K562 (cell line): ENCODE measurements around the gene ARHGAP30. TPM values are rescaled to one million over a fixed set of nuclear protein-coding genes. Genes with fewer than 3 reads are reported as not detected.
A peak's percentile ranks its signal among the peaks of the same experiment; 100 is the strongest.

Experiments
- CAMTA2 ChIP-seq: fragments of 250-450 bp; sonication (Bioruptor Pico); conservative IDR thresholded peaks from 2 replicates; pipeline ENCODE4 v1.5.1; 2022
- CCAR2 ChIP-seq: fragments of 200-400 bp; formaldehyde crosslinking; IDR thresholded peaks from 2 replicates; pipeline ENCODE4 v1.6.1; 2017; ENCODE audit warnings: mild to moderate bottlenecking, low read depth, low read length
- HCFC1 ChIP-seq: IDR thresholded peaks from 2 replicates; pipeline ENCODE4 v1.6.1; 2012; ENCODE audit warnings: low read depth, low read length, improper control_type of control experiment
- MAFG ChIP-seq: fragments of 450-650 bp; conservative IDR thresholded peaks from 2 replicates; pipeline ENCODE4 v1.6.1; 2016; ENCODE audit warnings: missing genetic modification characterization, missing compliant biosample characterization
- MIER1 ChIP-seq: fragments of 450-650 bp; IDR thresholded peaks from 2 replicates; pipeline ENCODE4 v1.6.1; 2016; ENCODE audit warnings: antibody characterized with exemption, mild to moderate bottlenecking, low read depth
- OTX1 ChIP-seq: fragments of 450-650 bp; formaldehyde crosslinking; IDR thresholded peaks from 2 replicates; pipeline ENCODE4 v1.4.0; 2022; ENCODE audit warnings: mild to moderate bottlenecking
- SIN3B ChIP-seq: fragments of 450-650 bp; IDR thresholded peaks from 2 replicates; pipeline ENCODE4 v1.6.1; 2017; ENCODE audit warnings: low read depth, mild to moderate bottlenecking, moderate library complexity
- SMAD2 ChIP-seq: fragments of 150-350 bp; IDR thresholded peaks from 2 replicates; pipeline ENCODE4 v1.6.1; 2014; ENCODE audit warnings: low read depth, mild to moderate bottlenecking, low read length
- SPI1 ChIP-seq: IDR thresholded peaks from 2 replicates; pipeline ENCODE4 v1.6.1; 2011; ENCODE audit warnings: low read depth, low read length, control low read depth, borderline replicate concordance
- SREBF1 ChIP-seq: fragments of 150-350 bp; IDR thresholded peaks from 2 replicates; pipeline ENCODE4 v1.6.1; 2014; ENCODE audit warnings: antibody characterized with exemption, low read depth, low read length, borderline replicate concordance
- ZNF324 ChIP-seq: fragments of 250-450 bp; sonication (Bioruptor Pico); IDR thresholded peaks from 2 replicates; pipeline ENCODE4 v1.4.0; 2020; ENCODE audit warnings: mild to moderate bottlenecking
- polyA plus RNA-seq, 8 experiments: library from polyadenylated mRNA; depleted of rRNA in 4 of 8; stranded (reverse) in 5 of 8; unstranded in 3 of 8; fragments of >200 nt; fragmentation: Nextera tagmentation in 2 of 8; fragmentation: Illumina TruSeq in 1 of 8; extraction: Ambion mirVana in 2 of 8; extraction: Trizol in 1 of 8; gene quantifications; 2 replicates each; pipeline versions ENCODE4 v1.2.1 to v1.2.3, GENCODE V29; 2011 to 2014; ENCODE audit warnings: inconsistent platforms in 1 of 8, missing spikeins in 1 of 8
- total RNA-seq, 7 experiments: library from RNA; depleted of rRNA in 6 of 7; stranded (reverse); fragments of >200 nt in 6 of 7; fragmentation: Illumina TruSeq in 2 of 7; extraction: Trizol in 2 of 7; gene quantifications; 2 replicates each; pipeline versions ENCODE4 v1.2.1 to v1.2.3, GENCODE V29; 2011 to 2021; ENCODE audit warnings: low replicate concordance in 1 of 7
- TF ChIP-seq, protein P1 (sequence below): fragments of 200-800 bp; sonication (Bioruptor generic); IDR thresholded peaks from 2 replicates; pipeline ENCODE4 v1.6.1; 2016; ENCODE audit warnings: missing genetic modification characterization, missing compliant biosample characterization
- TF ChIP-seq, protein P2 (sequence below), 2 experiments: fragments of 450-650 bp; formaldehyde crosslinking in 1 of 2; IDR thresholded peaks; 2 replicates each; pipeline versions ENCODE4 v1.4.0 to v1.6.1; 2014 to 2020; ENCODE audit warnings: mild to moderate bottlenecking in 2 of 2, borderline replicate concordance in 1 of 2, low read depth in 1 of 2

Gene ARHGAP30
- total and polyA plus RNA-seq, 9 of the 15 experiments (the other 6 are each of a cell fraction or from before 2014, with no cell fraction given), result 0.01 to 0.73 (median 0.12) TPM

DNA sequence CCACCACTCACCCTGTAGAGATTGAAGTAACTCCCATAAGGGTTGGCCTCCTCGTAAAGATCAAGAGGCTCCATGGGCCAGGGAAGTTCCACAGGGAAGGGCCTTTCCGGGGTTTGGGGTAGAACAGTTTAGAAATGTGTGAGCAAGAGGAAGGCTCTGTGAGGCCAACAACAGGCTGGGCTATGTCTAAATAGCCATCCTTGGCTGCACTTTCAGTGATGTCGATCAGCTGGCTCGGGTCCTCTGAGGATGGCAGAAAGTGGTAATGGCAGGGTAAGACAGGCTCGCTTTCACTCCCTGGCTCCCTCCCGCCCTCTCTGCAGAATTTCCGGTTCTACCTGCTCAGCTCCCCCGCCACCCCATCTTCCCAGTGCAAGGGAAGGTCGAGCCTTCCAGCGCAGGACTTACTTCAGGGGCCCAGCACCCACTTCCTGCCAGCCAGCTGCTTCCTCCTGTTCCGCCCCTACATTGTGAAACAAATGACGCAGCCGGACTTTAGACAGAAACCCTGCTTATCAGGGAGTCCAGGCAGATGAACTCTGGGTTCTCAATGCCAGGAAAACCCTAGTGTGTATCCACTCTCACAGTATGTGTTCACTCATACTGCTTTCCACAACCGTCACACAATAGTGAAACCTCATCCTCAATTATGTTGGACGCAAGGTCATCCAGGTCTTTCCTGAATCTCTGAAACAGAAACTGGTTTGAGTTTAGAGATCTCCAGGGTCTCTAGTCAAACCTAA lies 56.0 kb downstream of the ARHGAP30 start (continued):
- TF ChIP-seq, protein P1, sequence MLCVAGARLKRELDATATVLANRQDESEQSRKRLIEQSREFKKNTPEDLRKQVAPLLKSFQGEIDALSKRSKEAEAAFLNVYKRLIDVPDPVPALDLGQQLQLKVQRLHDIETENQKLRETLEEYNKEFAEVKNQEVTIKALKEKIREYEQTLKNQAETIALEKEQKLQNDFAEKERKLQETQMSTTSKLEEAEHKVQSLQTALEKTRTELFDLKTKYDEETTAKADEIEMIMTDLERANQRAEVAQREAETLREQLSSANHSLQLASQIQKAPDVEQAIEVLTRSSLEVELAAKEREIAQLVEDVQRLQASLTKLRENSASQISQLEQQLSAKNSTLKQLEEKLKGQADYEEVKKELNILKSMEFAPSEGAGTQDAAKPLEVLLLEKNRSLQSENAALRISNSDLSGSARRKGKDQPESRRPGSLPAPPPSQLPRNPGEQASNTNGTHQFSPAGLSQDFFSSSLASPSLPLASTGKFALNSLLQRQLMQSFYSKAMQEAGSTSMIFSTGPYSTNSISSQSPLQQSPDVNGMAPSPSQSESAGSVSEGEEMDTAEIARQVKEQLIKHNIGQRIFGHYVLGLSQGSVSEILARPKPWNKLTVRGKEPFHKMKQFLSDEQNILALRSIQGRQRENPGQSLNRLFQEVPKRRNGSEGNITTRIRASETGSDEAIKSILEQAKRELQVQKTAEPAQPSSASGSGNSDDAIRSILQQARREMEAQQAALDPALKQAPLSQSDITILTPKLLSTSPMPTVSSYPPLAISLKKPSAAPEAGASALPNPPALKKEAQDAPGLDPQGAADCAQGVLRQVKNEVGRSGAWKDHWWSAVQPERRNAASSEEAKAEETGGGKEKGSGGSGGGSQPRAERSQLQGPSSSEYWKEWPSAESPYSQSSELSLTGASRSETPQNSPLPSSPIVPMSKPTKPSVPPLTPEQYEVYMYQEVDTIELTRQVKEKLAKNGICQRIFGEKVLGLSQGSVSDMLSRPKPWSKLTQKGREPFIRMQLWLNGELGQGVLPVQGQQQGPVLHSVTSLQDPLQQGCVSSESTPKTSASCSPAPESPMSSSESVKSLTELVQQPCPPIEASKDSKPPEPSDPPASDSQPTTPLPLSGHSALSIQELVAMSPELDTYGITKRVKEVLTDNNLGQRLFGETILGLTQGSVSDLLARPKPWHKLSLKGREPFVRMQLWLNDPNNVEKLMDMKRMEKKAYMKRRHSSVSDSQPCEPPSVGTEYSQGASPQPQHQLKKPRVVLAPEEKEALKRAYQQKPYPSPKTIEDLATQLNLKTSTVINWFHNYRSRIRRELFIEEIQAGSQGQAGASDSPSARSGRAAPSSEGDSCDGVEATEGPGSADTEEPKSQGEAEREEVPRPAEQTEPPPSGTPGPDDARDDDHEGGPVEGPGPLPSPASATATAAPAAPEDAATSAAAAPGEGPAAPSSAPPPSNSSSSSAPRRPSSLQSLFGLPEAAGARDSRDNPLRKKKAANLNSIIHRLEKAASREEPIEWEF (CRISPR knock-in tag), result no peak
- TF ChIP-seq SMAD2 (no peak), OTX1 (CRISPR knock-in tag) (peak; percentile 73; the same call in 1 of the 2 replicates), ZNF324 (CRISPR knock-in tag) (peak; percentile 4; the same call in 1 of the 2 replicates), SIN3B (no peak), CAMTA2 (no peak), HCFC1 (no peak), SPI1 (peak; percentile 93), SREBF1 (no peak), MIER1 (no peak; the same call in 1 of the 2 replicates), MAFG (tag) (no peak), CCAR2 (no peak)
- TF ChIP-seq, protein P2, sequence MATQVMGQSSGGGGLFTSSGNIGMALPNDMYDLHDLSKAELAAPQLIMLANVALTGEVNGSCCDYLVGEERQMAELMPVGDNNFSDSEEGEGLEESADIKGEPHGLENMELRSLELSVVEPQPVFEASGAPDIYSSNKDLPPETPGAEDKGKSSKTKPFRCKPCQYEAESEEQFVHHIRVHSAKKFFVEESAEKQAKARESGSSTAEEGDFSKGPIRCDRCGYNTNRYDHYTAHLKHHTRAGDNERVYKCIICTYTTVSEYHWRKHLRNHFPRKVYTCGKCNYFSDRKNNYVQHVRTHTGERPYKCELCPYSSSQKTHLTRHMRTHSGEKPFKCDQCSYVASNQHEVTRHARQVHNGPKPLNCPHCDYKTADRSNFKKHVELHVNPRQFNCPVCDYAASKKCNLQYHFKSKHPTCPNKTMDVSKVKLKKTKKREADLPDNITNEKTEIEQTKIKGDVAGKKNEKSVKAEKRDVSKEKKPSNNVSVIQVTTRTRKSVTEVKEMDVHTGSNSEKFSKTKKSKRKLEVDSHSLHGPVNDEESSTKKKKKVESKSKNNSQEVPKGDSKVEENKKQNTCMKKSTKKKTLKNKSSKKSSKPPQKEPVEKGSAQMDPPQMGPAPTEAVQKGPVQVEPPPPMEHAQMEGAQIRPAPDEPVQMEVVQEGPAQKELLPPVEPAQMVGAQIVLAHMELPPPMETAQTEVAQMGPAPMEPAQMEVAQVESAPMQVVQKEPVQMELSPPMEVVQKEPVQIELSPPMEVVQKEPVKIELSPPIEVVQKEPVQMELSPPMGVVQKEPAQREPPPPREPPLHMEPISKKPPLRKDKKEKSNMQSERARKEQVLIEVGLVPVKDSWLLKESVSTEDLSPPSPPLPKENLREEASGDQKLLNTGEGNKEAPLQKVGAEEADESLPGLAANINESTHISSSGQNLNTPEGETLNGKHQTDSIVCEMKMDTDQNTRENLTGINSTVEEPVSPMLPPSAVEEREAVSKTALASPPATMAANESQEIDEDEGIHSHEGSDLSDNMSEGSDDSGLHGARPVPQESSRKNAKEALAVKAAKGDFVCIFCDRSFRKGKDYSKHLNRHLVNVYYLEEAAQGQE (IDR thresholded peaks at IDR 0.05; ENCODE audit: borderline replicate concordance), result peak; percentile 33
- TF ChIP-seq, protein P2 (CRISPR knock-in tag; IDR thresholded peaks at IDR 0.05; ENCODE audit: low read depth), result no peak
